GM12878 (cell line): ENCODE measurements around the gene TBC1D8. TPM values are rescaled to one million over a fixed set of nuclear protein-coding genes. Genes with fewer than 3 reads are reported as not detected.

Experiments
- ATAC-seq: fragments of 200-7000 bp; cut with Tn5 transposase; 3 replicates; pipeline ENCODE4 v1.9.1; 2020; ENCODE audit warnings: mild to moderate bottlenecking, moderate library complexity
- BruUV-seq: library from RNA; stranded (reverse); fragments of 400-500 nt; replicated peaks from 2 replicates; lab custom pipeline; 2021; lab: Mats Ljungman, UMichigan
- CTCF ChIA-PET: fragments of 300-600 bp; sonication (Branson Sonifier 250); formaldehyde crosslinking; extraction: SDS; loops from one replicate; lab custom pipeline; 2021; ENCODE audit warnings: inconsistent platforms; lab: Yijun Ruan, JAX
- POLR2A ChIA-PET: fragments of 350-600 bp; formaldehyde crosslinking; extraction: SDS; loops from one replicate; lab custom pipeline; 2021; ENCODE audit warnings: inconsistent platforms; lab: Charles Lee
- RAD21 ChIA-PET: fragments of 300-600 bp; sonication (Branson Sonifier 250); formaldehyde crosslinking; loops from one replicate; lab custom pipeline; 2023; ENCODE audit warnings: antibody characterized with exemption; ENCODE audit not compliant: unreplicated experiment; lab: Charles Lee
- SMC1A ChIA-PET: fragments of 300-600 bp; sonication (Branson Sonifier 250); formaldehyde crosslinking; loops from one replicate; lab custom pipeline; 2023; ENCODE audit not compliant: unreplicated experiment, uncharacterized antibody; lab: Charles Lee
- DNase-seq: peaks from one replicate; pipeline ENCODE4 v3.0.0-alpha.2; 2011; ENCODE audit warnings: low read depth, low spot score
- FAIRE-seq: peaks from 3 replicates; lab custom pipeline; 2011; peaks lifted over from hg19 to GRCh38; lab: Jason Lieb, UNC
- H2AFZ ChIP-seq: 2 replicates; pipeline ENCODE4 v1.6.0; 2011; ENCODE audit warnings: low read depth, low read length, control low read depth; ENCODE audit not compliant: control insufficient read depth
- H3K27ac ChIP-seq: 2 replicates; pipeline ENCODE4 v1.5.1; 2011; ENCODE audit warnings: control low read depth; ENCODE audit not compliant: control insufficient read depth, insufficient read depth
- H3K27me3 ChIP-seq, 2 experiments: replicated peaks in 1 of 2; 2 replicates each; pipeline versions ENCODE4 v1.6.0 to v1.6.1; 2011; ENCODE audit warnings: low read length in 1 of 2; ENCODE audit not compliant: control insufficient read depth in 2 of 2, insufficient read depth in 2 of 2
- H3K36me3 ChIP-seq, 2 experiments: 2 replicates each; pipeline ENCODE4 v1.5.1; 2011; ENCODE audit warnings: low read length in 1 of 2; ENCODE audit not compliant: control insufficient read depth in 2 of 2, insufficient read depth in 2 of 2
- H3K4me1 ChIP-seq: 2 replicates; pipeline ENCODE4 v1.6.1; 2011; ENCODE audit warnings: mild to moderate bottlenecking, low read length, moderate library complexity, mixed read lengths; ENCODE audit not compliant: control insufficient read depth, insufficient read depth
- H3K4me2 ChIP-seq: 2 replicates; pipeline ENCODE4 v1.6.0; 2011; ENCODE audit warnings: control low read depth; ENCODE audit not compliant: control insufficient read depth, insufficient read depth
- H3K4me3 ChIP-seq: fragments of 200-600 bp; sonication (generic); 2 replicates; pipeline ENCODE4 v1.5.1; 2016
- H3K79me2 ChIP-seq: 2 replicates; pipeline ENCODE4 v1.6.0; 2011; ENCODE audit warnings: low read length; ENCODE audit not compliant: control insufficient read depth, insufficient read depth
- H3K9ac ChIP-seq: 2 replicates; pipeline ENCODE4 v1.8.0; 2011; ENCODE audit warnings: low read length, control low read depth, mixed read lengths; ENCODE audit not compliant: control insufficient read depth, insufficient read depth
- H3K9me3 ChIP-seq: replicated peaks from 3 replicates; pipeline ENCODE4 v1.5.1; 2011; ENCODE audit warnings: mild to moderate bottlenecking, low read length; ENCODE audit not compliant: control insufficient read depth, insufficient read depth
- H4K20me1 ChIP-seq: 2 replicates; pipeline ENCODE4 v1.6.0; 2011; ENCODE audit not compliant: control insufficient read depth, insufficient read depth
- ELK1 ChIP-seq: IDR thresholded peaks from 2 replicates; pipeline ENCODE4 v1.6.1; 2012; ENCODE audit warnings: low read depth, low read length, improper control_type of control experiment
- HCFC1 ChIP-seq: fragments of 150-350 bp; IDR thresholded peaks from 2 replicates; pipeline ENCODE4 v1.6.1; 2014; ENCODE audit warnings: low read length
- MXI1 ChIP-seq: fragments of 150-350 bp; IDR thresholded peaks from 2 replicates; pipeline ENCODE4 v1.6.1; 2011; ENCODE audit warnings: low read depth, mild to moderate bottlenecking, inconsistent platforms, low read length, improper control_type of control experiment
- PAX5 ChIP-seq: IDR thresholded peaks from 2 replicates; pipeline ENCODE4 v1.6.1; 2011; ENCODE audit warnings: low read depth, low read length, borderline replicate concordance
- POLR2AphosphoS2 ChIP-seq: IDR thresholded peaks from 2 replicates; pipeline ENCODE4 v1.6.1; 2011; ENCODE audit warnings: low read depth, mild to moderate bottlenecking, low read length, improper control_type of control experiment, moderate library complexity
- PRDM15 ChIP-seq: fragments of 450-650 bp; formaldehyde crosslinking; IDR thresholded peaks from 2 replicates; pipeline ENCODE4 v1.4.0; 2020; ENCODE audit warnings: mild to moderate bottlenecking, moderate library complexity
- TBL1XR1 ChIP-seq: IDR thresholded peaks from 2 replicates; pipeline ENCODE4 v1.6.1; 2012; ENCODE audit warnings: low read depth, low read length, improper control_type of control experiment
- WRNIP1 ChIP-seq: IDR thresholded peaks from 2 replicates; pipeline ENCODE4 v1.6.1; 2011; ENCODE audit warnings: low read depth, low read length, improper control_type of control experiment, borderline replicate concordance
- ZSCAN29 ChIP-seq: fragments of 450-650 bp; IDR thresholded peaks from 2 replicates; pipeline ENCODE4 v1.6.1; 2017; ENCODE audit warnings: mild to moderate bottlenecking, moderate library complexity
- WGBS: methylation state at CpG from one replicate; pipeline ENCODE4 v1.1.6; 2016; ENCODE audit warnings: low lambda C conversion rate; ENCODE audit not compliant: insufficient replicate concordance, insufficient coverage; ENCODE audit errors: missing lambda C conversion rate; 5-methylcytosine and 5-hydroxymethylcytosine counted together
- in situ Hi-C: fragments of 300-500 bp; cut with MboI; formaldehyde crosslinking; loops from 9 replicates; pipeline ENCODE4 v1.14.3; 2018; ENCODE audit warnings: mixed read lengths
- intact Hi-C: fragments of 100-400 bp; cut with micrococcal nuclease; formaldehyde crosslinking; loops from one replicate; pipeline ENCODE4 v1.14.2; 2022; ENCODE audit not compliant: unreplicated experiment
- polyA plus RNA-seq, 11 experiments: library from polyadenylated mRNA; depleted of rRNA in 4 of 11; unstranded in 6 of 11; stranded (reverse) in 5 of 11; fragments of >200 nt; fragmentation: Nextera tagmentation in 4 of 11; fragmentation: Illumina TruSeq in 1 of 11; extraction: Ambion mirVana in 4 of 11; extraction: Trizol in 1 of 11; gene quantifications; 1 replicate in 1 of 11; 2 replicates in 10 of 11; pipeline versions ENCODE4 v1.2.1 to v1.2.3, GENCODE V29; 2011 to 2016; ENCODE audit warnings: inconsistent platforms in 2 of 11, missing spikeins in 2 of 11, low read depth in 1 of 11
- total RNA-seq, 4 experiments: library from RNA; depleted of rRNA in 3 of 4; stranded (reverse); fragments of >200 nt in 3 of 4; fragmentation: Illumina TruSeq in 1 of 4; extraction: Trizol in 1 of 4; gene quantifications; 2 replicates each; pipeline versions ENCODE4 v1.2.1 to v1.2.3, GENCODE V29; 2013 to 2021
- TF ChIP-seq, protein P1 (sequence below): IDR thresholded peaks from 2 replicates; pipeline ENCODE4 v1.6.1; 2011; ENCODE audit warnings: low read depth, mild to moderate bottlenecking, low read length, moderate library complexity, borderline replicate concordance; ENCODE audit errors: extremely low read depth

The TBC1D8 gene
- total and polyA plus RNA-seq, 10 of the 15 experiments (the other 5 are each of a cell fraction or from before 2014, with no cell fraction given): 0.80 to 4.9 (median 4.4) TPM

DNA sequence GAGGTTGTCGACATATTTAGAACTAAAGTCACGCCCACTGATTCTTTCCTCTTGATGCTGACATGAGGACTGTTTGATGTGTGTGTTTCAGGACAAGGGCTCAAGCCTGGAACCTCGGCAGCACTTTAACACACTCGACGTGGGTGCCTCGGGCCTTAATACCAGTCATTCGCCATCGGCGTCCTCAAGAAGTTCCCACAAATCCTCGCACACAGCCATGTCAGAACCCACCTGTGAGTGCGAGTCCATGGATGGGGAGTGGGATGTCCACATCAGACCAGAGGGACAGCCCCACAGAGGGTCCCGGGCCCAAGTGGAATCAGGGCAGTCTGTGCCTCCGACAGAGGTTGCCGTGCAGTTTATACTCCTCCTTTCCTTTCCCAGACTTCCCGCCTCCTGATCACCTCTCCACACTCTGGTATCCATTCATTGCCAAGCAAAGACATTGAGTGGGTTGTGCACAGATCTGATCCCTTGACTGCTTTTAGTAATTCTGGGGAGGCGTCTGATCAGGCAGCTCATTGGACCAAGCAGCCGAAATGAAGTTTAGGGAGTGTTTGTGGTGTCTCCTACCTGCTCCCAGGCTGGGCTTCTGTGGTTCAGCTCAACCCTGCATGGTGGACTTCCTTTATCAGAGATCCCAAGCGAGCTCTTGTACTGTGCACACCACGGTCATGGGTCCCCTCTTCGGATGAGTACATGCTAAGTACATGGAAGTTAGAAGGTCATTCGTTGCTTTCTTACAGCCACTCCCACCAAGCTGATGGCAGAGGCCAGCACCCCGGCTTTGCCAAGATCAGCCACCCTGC, 176.3 kb downstream of the TBC1D8 start:
- SMC1A ChIA-PET: no interaction called here
- Histone ChIP-seq H4K20me1 (peaks cover 3% of the 10 kb centered on the region; the same call in 1 of the 2 replicates), H3K79me2 (no peaks in the 10 kb centered on the region), H3K4me1 (peaks cover 14% of the 10 kb centered on the region), H3K4me3 (no peak overlapping the region), H3K27ac (no peak overlapping the region), H3K9ac (no peak overlapping the region), H3K27me3 (peaks cover 2 to 3% of the 10 kb centered on the region in 2 experiments; a peak in 3 of 4 replicates), H3K4me2 (no peak overlapping the region), H3K9me3 (no peaks in the 10 kb centered on the region), H3K36me3 (no peaks in the 10 kb centered on the region), H2AFZ (no peak overlapping the region)
- 68% methylated on average over 22 of the region's 22 CpGs for WGBS
- in situ Hi-C loops: no loop called here
- DNase-seq (no peak), ATAC-seq (no peak), FAIRE-seq (no peak)
- POLR2A ChIA-PET: no interaction called here
- CTCF ChIA-PET: no interaction called here
- intact Hi-C loops: no loop called here
- RAD21 ChIA-PET: no interaction called here
- BruUV-seq: no TSS peak
- no peak for TF ChIP-seq HCFC1
- no peak for TF ChIP-seq MXI1
- TF ChIP-seq TBL1XR1: no peak
- TF ChIP-seq WRNIP1: no peak
- no peak for TF ChIP-seq PRDM15 (CRISPR knock-in tag)
- TF ChIP-seq ZSCAN29: no peak
- no peak for TF ChIP-seq POLR2AphosphoS2
- TF ChIP-seq, protein P1, sequence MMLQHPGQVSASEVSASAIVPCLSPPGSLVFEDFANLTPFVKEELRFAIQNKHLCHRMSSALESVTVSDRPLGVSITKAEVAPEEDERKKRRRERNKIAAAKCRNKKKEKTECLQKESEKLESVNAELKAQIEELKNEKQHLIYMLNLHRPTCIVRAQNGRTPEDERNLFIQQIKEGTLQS: no peak
- TF ChIP-seq PAX5: no peak
- no peak for TF ChIP-seq ELK1
